Breast epithelium (tissue), 3 donors: ENCODE results near the gene LRFN4.

Source experiments
- POLR2A ChIP-seq: fragments of 450-650 bp; IDR thresholded peaks from one replicate; pipeline ENCODE4 v1.6.1; 2016; ENCODE audit warnings: antibody characterized with exemption, mild to moderate bottlenecking, moderate library complexity
- POLR2AphosphoS5 ChIP-seq, 3 donors: sonication (generic); formaldehyde crosslinking; IDR thresholded peaks; one replicate each; pipeline ENCODE4 v1.6.1; 2017; ENCODE audit warnings: antibody characterized with exemption in 3 of 3
- TF ChIP-seq, protein P1 (sequence below), 3 donors: fragments of 450-650 bp; IDR thresholded peaks; one replicate each; pipeline ENCODE4 v1.5.1; 2016 to 2017; ENCODE audit warnings: antibody characterized with exemption in 3 of 3, mild to moderate bottlenecking in 3 of 3, moderate library complexity in 3 of 3

- TF ChIP-seq, protein P1, sequence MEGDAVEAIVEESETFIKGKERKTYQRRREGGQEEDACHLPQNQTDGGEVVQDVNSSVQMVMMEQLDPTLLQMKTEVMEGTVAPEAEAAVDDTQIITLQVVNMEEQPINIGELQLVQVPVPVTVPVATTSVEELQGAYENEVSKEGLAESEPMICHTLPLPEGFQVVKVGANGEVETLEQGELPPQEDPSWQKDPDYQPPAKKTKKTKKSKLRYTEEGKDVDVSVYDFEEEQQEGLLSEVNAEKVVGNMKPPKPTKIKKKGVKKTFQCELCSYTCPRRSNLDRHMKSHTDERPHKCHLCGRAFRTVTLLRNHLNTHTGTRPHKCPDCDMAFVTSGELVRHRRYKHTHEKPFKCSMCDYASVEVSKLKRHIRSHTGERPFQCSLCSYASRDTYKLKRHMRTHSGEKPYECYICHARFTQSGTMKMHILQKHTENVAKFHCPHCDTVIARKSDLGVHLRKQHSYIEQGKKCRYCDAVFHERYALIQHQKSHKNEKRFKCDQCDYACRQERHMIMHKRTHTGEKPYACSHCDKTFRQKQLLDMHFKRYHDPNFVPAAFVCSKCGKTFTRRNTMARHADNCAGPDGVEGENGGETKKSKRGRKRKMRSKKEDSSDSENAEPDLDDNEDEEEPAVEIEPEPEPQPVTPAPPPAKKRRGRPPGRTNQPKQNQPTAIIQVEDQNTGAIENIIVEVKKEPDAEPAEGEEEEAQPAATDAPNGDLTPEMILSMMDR (IDR thresholded peaks at IDR 0.05), result no peak
- TF ChIP-seq POLR2A (no peak), POLR2AphosphoS5 (IDR thresholded peaks at IDR 0.05) (no peak)
Measured at GRCh38 chr11:66820381-66820780, 36.5 kb upstream of the LRFN4 start.
